Measurements from ENCODE around the gene FYN. TPM values are rescaled to one million over a fixed set of nuclear protein-coding genes. Genes with fewer than 3 reads are reported as not detected.

Gene FYN
- total RNA-seq, 4 donors from 2014 or later = 55.3 to 249 (median 74.3) TPM

DNA sequence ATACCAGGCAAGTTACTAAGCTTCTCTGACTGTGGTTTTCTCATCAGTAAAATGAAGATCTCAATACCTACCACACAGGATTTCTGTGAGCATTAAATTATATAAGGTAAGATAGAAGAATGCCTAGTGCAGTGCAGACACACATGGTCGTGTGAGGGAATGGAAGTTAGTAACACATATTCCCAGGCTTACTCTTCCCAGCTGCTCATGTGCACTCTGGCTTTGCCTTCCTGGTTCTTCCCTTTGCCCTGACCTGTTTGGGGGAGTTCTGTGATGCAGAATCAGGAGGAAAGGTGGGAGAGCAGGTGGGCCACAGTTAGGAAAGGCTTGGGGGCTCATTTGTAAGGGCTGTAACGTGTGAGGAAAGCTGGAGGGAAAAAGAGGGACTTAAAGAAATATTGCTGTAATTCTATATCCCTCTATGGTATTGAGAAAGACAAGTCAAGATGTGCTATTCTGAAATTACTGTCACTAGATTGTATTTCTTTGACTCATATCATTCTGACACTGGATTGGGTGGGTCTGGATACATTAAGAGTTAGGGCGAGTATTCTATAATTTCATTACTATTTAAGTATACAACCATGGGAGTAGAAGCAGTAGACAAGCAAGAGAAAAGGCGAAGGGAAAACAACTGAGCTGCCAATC lies 47.7 kb downstream of the FYN start:
- TF ChIP-seq, protein P1, sequence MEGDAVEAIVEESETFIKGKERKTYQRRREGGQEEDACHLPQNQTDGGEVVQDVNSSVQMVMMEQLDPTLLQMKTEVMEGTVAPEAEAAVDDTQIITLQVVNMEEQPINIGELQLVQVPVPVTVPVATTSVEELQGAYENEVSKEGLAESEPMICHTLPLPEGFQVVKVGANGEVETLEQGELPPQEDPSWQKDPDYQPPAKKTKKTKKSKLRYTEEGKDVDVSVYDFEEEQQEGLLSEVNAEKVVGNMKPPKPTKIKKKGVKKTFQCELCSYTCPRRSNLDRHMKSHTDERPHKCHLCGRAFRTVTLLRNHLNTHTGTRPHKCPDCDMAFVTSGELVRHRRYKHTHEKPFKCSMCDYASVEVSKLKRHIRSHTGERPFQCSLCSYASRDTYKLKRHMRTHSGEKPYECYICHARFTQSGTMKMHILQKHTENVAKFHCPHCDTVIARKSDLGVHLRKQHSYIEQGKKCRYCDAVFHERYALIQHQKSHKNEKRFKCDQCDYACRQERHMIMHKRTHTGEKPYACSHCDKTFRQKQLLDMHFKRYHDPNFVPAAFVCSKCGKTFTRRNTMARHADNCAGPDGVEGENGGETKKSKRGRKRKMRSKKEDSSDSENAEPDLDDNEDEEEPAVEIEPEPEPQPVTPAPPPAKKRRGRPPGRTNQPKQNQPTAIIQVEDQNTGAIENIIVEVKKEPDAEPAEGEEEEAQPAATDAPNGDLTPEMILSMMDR (IDR thresholded peaks at IDR 0.05) = no peak
- TF ChIP-seq POLR2A (IDR thresholded peaks at IDR 0.05) = no peak
- DNase-seq = no peak
- Histone ChIP-seq H3K27me3 (no peaks in the 10 kb centered on the region), H3K27ac (peak overlapping the region in 1 of 4 donors; percentile 25), H3K4me1 (no peaks in the 10 kb centered on the region), H3K36me3 (no peaks in the 10 kb centered on the region), H3K4me3 (no peak overlapping the region), H3K9me3 (no peaks in the 10 kb centered on the region)

DNA sequence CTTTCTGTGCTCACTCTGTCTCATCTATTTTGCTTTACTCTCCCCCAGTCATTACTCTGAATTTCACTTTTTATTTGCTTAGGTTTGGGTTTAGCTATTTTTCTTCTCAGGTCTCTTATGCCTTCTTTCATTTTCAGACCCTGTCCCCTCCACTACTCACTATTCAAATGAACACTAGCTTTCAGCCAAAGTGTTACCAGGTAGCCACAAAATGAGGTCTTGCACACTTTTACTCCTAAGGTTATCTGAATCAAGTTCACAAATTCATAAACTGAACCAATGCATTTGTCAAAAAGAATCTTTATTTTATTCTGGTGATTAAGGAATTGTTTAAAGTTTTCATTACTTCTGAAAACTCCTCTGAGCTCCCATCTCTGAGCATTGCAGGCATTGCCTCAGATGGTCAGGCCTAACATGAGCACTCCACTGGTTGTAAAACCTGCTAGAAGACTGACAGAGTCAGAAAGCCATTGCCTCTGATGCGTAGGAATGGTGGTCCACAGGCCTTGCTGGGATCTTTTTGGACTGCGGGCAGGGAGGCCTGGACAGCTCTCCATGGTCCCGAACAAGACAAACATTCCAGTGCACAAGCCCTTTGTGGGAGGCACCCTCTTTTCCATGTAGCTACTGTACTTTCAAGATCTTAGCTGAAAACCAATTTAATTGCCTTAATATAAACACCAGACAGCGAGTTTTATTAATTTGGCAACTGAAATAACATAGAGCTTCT lies 48.5 kb downstream of the FYN start:
- TF ChIP-seq, protein P1 (IDR thresholded peaks at IDR 0.05) = no peak
- no peak for TF ChIP-seq POLR2A (IDR thresholded peaks at IDR 0.05)
- H3K36me3 ChIP-seq = no peaks in the 10 kb centered on the region
- H3K9me3 ChIP-seq = no peaks in the 10 kb centered on the region
- no peak overlapping the region for H3K4me3 ChIP-seq
- H3K27me3 ChIP-seq = no peaks in the 10 kb centered on the region
- peak overlapping the region in 2 of 4 donors; percentile 43 to 62 for H3K27ac ChIP-seq
- H3K4me1 ChIP-seq = no peaks in the 10 kb centered on the region
- DNase-seq = no peak

DNA sequence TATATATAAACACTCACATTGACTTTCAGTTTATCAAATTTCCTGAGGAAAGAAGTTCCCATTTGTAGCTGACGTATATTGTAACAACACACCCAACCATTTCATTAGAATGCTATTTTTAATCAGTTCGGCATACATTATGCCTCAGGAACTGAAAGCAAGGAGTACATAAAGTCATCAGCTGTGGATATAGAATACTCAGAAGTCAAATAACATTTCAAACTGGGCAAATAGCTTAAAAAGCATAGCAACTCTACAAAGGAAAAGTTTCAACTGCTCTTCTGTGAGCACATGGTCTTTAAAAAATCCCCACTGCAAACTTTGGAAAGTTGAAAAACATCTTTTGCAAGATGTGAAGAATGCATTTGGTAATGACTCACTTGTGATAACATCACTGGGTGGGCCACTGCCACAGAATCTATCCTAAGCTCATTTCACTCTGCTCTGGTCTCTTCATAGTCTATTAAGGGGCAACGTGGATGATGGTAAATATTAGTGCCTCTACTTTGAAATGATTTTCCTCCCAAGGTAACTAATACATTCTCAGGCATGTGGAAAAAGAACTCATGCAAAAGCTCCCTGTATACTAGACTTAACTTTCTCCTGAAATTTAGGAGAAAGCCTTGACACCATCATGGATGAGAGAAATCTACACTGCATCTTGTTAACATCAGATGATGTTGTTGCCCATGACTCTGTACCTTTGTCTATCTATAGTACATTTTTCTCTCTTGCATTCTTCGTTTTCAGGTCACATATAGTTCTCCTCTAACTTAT lies 49.2 kb downstream of the FYN start:
- H3K4me3 ChIP-seq = no peak overlapping the region
- no peaks in the 10 kb centered on the region for H3K9me3 ChIP-seq
- TF ChIP-seq, protein P1 (IDR thresholded peaks at IDR 0.05) = no peak
- TF ChIP-seq POLR2A (IDR thresholded peaks at IDR 0.05) = no peak
- H3K27me3 ChIP-seq = no peaks in the 10 kb centered on the region
- no peak for DNase-seq
- no peaks in the 10 kb centered on the region for H3K4me1 ChIP-seq
- H3K36me3 ChIP-seq = no peaks in the 10 kb centered on the region
- peak overlapping the region in 2 of 4 donors; percentile 43 to 62 for H3K27ac ChIP-seq

DNA sequence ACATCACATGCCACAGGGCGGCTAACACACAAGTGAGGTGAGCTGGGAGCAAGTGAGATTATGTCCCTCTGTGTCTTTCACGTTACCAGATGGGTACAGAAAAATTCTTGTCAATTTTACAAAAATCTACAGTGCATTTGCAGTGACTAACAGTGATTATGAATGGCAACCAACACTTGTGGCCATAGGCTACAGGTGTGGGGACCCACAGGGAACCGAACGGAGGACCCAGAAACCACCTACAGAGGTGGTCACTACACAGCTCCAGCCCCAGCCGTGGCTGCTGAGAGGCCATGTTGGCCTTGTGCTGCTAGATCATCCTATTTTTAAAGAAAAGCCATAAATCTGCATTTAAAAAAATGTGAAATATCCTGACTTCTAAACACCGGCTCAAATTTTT lies 50.2 kb downstream of the FYN start:
- Histone ChIP-seq H3K9me3 (no peaks in the 10 kb centered on the region), H3K27ac (peak overlapping the region in 2 of 4 donors; percentile 43 to 62)
- TF ChIP-seq POLR2A (IDR thresholded peaks at IDR 0.05) = no peak
- TF ChIP-seq, protein P1 (IDR thresholded peaks at IDR 0.05) = no peak

DNA sequence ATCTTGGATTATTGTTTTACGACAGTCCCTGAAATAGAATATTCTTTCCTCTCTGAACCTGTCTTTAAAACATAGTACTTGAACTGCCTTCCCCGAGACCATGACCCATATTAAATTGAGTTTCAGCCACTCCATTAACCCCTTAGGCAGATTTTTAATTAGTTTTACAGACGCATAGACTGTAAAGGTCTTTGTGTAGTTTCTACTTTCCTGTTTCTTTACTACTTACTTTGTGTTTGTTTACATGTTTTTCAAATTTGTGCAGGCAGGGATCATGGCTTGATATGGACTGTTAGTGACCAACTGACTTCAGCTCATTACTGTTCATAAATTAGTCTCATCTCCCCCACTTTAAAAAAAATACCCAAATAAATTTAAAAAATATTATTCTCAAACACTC lies 53.8 kb downstream of the FYN start:
- no peak for TF ChIP-seq POLR2A (IDR thresholded peaks at IDR 0.05)
- TF ChIP-seq, protein P1 (IDR thresholded peaks at IDR 0.05) = no peak
- Histone ChIP-seq H3K36me3 (no peaks in the 10 kb centered on the region), H3K27me3 (no peaks in the 10 kb centered on the region)

More for the DNA sequence above, 50.2 kb downstream of the FYN start:
- Histone ChIP-seq H3K4me3 (no peak overlapping the region), H3K36me3 (no peaks in the 10 kb centered on the region), H3K4me1 (peaks cover 0 to 5% (median 0%) of the 10 kb centered on the region in 4 donors), H3K27me3 (no peaks in the 10 kb centered on the region)
- no peak for DNase-seq

More for the DNA sequence above, 53.8 kb downstream of the FYN start:
- Histone ChIP-seq H3K27ac (no peak overlapping the region), H3K4me3 (no peak overlapping the region), H3K9me3 (no peaks in the 10 kb centered on the region), H3K4me1 (peaks cover 0 to 7% (median 0%) of the 10 kb centered on the region in 4 donors)
- no peak for DNase-seq
